ENCODE data around the gene BHLHA9. TPM values are rescaled to one million over a fixed set of nuclear protein-coding genes. Genes with fewer than 3 reads are reported as not detected.
A peak's percentile ranks its signal among the peaks of the same experiment; 100 is the strongest.

Gene BHLHA9
- polyA plus RNA-seq, 2 of the 4 experiments (the other 2 are of a cell fraction), result not detected

DNA sequence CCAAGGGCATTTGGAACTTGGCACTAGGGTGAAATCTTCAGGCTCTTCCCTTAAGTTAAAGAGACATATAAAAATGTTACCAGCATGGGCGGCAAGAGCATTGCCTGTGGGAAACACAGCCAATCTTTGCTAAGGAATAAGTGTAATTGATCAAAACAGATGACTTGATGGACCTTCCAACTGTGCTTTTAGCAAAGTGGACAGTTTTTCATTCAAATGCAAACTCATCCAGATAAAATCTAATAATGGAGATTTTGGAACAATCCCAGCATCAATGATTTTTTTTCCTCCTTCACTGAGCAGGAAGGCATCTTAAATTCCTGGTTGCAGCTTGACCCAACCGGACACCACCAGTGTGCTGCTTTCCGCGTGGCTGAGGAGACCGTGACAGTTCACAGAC is 42.9 kb upstream of the BHLHA9 start:
- Histone ChIP-seq H3K9me3 (no peaks in the 10 kb centered on the region), H3K4me1 (peaks cover 17% of the 10 kb centered on the region), H3K27ac (no peak overlapping the region), H3K4me3 (no peak overlapping the region), H3K4me2 (no peak overlapping the region)
- TF ChIP-seq TFCP2L1 (CRISPR knock-in tag; IDR thresholded peaks at IDR 0.05), result no peak
- no peak for TF ChIP-seq GATA3 (IDR thresholded peaks at IDR 0.05; ENCODE audit: borderline replicate concordance)
- TF ChIP-seq NPAS2 (CRISPR knock-in tag; IDR thresholded peaks at IDR 0.05; ENCODE audit: borderline replicate concordance), result no peak
- TF ChIP-seq, protein P1, sequence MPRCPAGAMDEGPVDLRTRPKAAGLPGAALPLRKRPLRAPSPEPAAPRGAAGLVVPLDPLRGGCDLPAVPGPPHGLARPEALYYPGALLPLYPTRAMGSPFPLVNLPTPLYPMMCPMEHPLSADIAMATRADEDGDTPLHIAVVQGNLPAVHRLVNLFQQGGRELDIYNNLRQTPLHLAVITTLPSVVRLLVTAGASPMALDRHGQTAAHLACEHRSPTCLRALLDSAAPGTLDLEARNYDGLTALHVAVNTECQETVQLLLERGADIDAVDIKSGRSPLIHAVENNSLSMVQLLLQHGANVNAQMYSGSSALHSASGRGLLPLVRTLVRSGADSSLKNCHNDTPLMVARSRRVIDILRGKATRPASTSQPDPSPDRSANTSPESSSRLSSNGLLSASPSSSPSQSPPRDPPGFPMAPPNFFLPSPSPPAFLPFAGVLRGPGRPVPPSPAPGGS (IDR thresholded peaks at IDR 0.05), result no peak
- TF ChIP-seq KDM1A (IDR thresholded peaks at IDR 0.05; ENCODE audit: low read depth), result no peak
- no peak for TF ChIP-seq RCOR1 (IDR thresholded peaks at IDR 0.05; ENCODE audit: low read depth, low read length)
- TF ChIP-seq SREBF2 (IDR thresholded peaks at IDR 0.05), result no peak
- no peak for TF ChIP-seq BHLHE40 (IDR thresholded peaks at IDR 0.05; ENCODE audit: low read depth, low read length)
- no peak for TF ChIP-seq HOXA7 (CRISPR knock-in tag; IDR thresholded peaks at IDR 0.05)
- no peak for TF ChIP-seq CHD2 (IDR thresholded peaks at IDR 0.05; ENCODE audit: low read length, partially characterized antibody)
- TF ChIP-seq, protein P2, sequence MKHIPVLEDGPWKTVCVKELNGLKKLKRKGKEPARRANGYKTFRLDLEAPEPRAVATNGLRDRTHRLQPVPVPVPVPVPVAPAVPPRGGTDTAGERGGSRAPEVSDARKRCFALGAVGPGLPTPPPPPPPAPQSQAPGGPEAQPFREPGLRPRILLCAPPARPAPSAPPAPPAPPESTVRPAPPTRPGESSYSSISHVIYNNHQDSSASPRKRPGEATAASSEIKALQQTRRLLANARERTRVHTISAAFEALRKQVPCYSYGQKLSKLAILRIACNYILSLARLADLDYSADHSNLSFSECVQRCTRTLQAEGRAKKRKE (CRISPR knock-in tag; IDR thresholded peaks at IDR 0.05; ENCODE audit: low read depth), result no peak
- no peak for TF ChIP-seq EHMT2 (IDR thresholded peaks at IDR 0.05; ENCODE audit: low read depth)
- TF ChIP-seq PHF8 (IDR thresholded peaks at IDR 0.05; ENCODE audit: borderline replicate concordance, low read depth), result no peak
- TF ChIP-seq, protein P3, sequence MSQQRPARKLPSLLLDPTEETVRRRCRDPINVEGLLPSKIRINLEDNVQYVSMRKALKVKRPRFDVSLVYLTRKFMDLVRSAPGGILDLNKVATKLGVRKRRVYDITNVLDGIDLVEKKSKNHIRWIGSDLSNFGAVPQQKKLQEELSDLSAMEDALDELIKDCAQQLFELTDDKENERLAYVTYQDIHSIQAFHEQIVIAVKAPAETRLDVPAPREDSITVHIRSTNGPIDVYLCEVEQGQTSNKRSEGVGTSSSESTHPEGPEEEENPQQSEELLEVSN (IDR thresholded peaks at IDR 0.05; ENCODE audit: borderline replicate concordance, low read depth), result no peak
- CTCF ChIA-PET, result interaction anchor here (0.6 to 3.0 kb wide), 8 partner anchors 10 to 171 kb away, joined by 3 to 16 read pairs (median 5); no protein-coding TSS in a partner anchor
- WGBS (ENCODE audit: missing lambda C conversion rate), result 95% methylated on average over 5 of the region's 5 CpGs
- ATAC-seq (no peak), FAIRE-seq (no peak), DNase-seq (ENCODE audit: low read depth in 1 of 2, low spot score in 1 of 2) (no peak)
- POLR2A ChIA-PET, result no interaction called here

DNA sequence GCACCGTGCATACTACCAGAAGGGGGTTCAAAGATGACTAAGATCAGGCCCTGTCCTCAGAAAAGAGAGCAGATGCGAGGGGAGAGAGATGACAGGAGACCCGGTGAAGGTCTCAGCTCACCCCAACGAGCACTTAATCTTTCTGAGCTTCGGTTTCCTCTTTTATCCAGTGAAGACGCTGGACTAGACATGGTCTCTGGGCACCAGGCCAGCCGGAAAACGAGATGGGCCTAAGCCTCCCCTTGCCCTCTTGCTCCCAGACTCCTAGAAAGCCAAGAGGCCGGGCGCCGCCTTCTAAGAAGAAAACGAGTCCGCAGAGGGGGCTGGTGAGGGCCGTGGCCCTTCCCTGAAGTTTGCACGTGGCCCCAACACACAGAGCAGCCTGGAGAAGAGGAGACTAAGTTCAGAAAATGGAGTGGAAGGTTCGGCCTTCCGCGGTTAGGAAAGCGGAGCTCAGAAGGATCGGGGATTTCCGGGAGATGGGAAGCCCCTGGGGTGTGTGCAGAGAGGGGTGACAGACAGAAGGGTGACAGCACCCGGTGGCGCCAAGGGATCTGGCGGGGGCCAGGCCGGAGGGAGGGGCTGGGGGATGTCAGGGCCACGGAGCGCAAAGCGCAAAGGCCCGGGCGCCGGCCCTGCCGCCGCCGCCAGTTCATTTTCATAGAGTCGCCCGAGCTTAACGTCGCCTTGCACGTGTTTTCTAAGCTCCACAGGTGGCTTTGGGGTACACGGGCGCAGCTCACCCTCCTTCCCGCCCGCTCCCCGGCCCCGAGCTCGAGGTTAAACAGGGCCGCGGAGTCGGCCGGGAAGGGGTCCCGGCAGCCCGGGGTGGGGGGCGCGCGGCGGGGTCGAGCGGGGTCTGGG is 42.1 kb upstream of the BHLHA9 start:
- POLR2A ChIA-PET, result interaction anchor here (1.6 kb wide), 1 partner anchor 26 kb away, joined by 6 read pairs; no protein-coding TSS in a partner anchor
- DNase-seq (ENCODE audit: low read depth in 1 of 2, low spot score in 1 of 2) (no peak), ATAC-seq (no peak), FAIRE-seq (no peak)
- Histone ChIP-seq H3K4me3 (peak overlapping the region; percentile 77; the same call in 2 of the 3 replicates), H3K9me3 (no peaks in the 10 kb centered on the region), H3K27ac (peak overlapping the region in 1 of 2 experiments; percentile 84; a peak in 2 of 6 replicates), H3K4me2 (peak overlapping the region; percentile 98), H3K4me1 (peaks cover 22% of the 10 kb centered on the region)
- 81% methylated on average over 44 of the region's 58 CpGs for WGBS (ENCODE audit: missing lambda C conversion rate)
- TF ChIP-seq KDM5A (IDR thresholded peaks at IDR 0.05), result no peak
- no peak for TF ChIP-seq EHMT2 (IDR thresholded peaks at IDR 0.05; ENCODE audit: low read depth)
- no peak for TF ChIP-seq POLR2AphosphoS2 (conservative IDR thresholded peaks at IDR 0.05; ENCODE audit: low read length)
- no peak for TF ChIP-seq CEBPB (IDR thresholded peaks at IDR 0.05)
- TF ChIP-seq, protein P2 (CRISPR knock-in tag; IDR thresholded peaks at IDR 0.05; ENCODE audit: low read depth), result no peak
- TF ChIP-seq, protein P4, sequence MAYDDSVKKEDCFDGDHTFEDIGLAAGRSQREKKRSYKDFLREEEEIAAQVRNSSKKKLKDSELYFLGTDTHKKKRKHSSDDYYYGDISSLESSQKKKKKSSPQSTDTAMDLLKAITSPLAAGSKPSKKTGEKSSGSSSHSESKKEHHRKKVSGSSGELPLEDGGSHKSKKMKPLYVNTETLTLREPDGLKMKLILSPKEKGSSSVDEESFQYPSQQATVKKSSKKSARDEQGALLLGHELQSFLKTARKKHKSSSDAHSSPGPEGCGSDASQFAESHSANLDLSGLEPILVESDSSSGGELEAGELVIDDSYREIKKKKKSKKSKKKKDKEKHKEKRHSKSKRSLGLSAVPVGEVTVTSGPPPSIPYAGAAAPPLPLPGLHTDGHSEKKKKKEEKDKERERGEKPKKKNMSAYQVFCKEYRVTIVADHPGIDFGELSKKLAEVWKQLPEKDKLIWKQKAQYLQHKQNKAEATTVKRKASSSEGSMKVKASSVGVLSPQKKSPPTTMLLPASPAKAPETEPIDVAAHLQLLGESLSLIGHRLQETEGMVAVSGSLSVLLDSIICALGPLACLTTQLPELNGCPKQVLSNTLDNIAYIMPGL (CRISPR knock-in tag; IDR thresholded peaks at IDR 0.05; ENCODE audit: borderline replicate concordance), result no peak
- no peak for TF ChIP-seq CHD4 (IDR thresholded peaks at IDR 0.05; ENCODE audit: borderline replicate concordance)
- no peak for TF ChIP-seq ZFP36 (IDR thresholded peaks at IDR 0.05; ENCODE audit: borderline replicate concordance, partially characterized antibody)
- TF ChIP-seq HOXA7 (CRISPR knock-in tag; IDR thresholded peaks at IDR 0.05), result no peak
- no peak for TF ChIP-seq MAZ (IDR thresholded peaks at IDR 0.05; ENCODE audit: borderline replicate concordance, low read depth, low read length)
- no peak for TF ChIP-seq BHLHE40 (IDR thresholded peaks at IDR 0.05; ENCODE audit: low read depth, low read length)
- TF ChIP-seq, protein P5, sequence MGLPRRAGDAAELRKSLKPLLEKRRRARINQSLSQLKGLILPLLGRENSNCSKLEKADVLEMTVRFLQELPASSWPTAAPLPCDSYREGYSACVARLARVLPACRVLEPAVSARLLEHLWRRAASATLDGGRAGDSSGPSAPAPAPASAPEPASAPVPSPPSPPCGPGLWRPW (IDR thresholded peaks at IDR 0.05), result no peak
- CTCF ChIA-PET, result interaction anchor here (0.6 to 3.0 kb wide), 13 partner anchors 9 to 1099 kb away, joined by 3 to 16 read pairs (median 4); no protein-coding TSS in a partner anchor
